ENCODE results near the gene CD59.
"Not testable (repeated sequence)": the region's sequence is repeated elsewhere in the genome, so short reads cannot be mapped to it uniquely, and the experiment has no call there.

The CD59 gene

GRCh38 chr11:33713151-33713855 lies 22.9 kb downstream of the CD59 start:
- no peak for DNase-seq (ENCODE audit: low read depth)

GRCh38 chr11:33712436-33712835 lies 23.8 kb downstream of the CD59 start:
- no peak for DNase-seq (ENCODE audit: low read depth)

- DNase-seq (ENCODE audit: low read depth), result no peak
Observed at GRCh38 chr11:33709466-33709865, 26.8 kb downstream of the CD59 start.

GRCh38 chr11:33708985-33709384 lies 27.2 kb downstream of the CD59 start:
- no peak for DNase-seq (ENCODE audit: low read depth)

GRCh38 chr11:33707831-33708230 lies 28.4 kb downstream of the CD59 start:
- not testable (repeated sequence) for DNase-seq (ENCODE audit: low read depth)

- no peak for DNase-seq (ENCODE audit: low read depth)
Observed at GRCh38 chr11:33706966-33707365, 29.3 kb downstream of the CD59 start.

- DNase-seq (ENCODE audit: low read depth), result no peak
Observed at GRCh38 chr11:33706546-33706945, 29.7 kb downstream of the CD59 start.

GRCh38 chr11:33704240-33705002 lies 31.8 kb downstream of the CD59 start:
- DNase-seq (ENCODE audit: low read depth), result no peak

GRCh38 chr11:33703788-33704187 lies 32.4 kb downstream of the CD59 start:
- DNase-seq (ENCODE audit: low read depth), result no peak

- no peak for DNase-seq (ENCODE audit: low read depth)
Observed at GRCh38 chr11:33703234-33703633, 33.0 kb downstream of the CD59 start.

- no peak for DNase-seq (ENCODE audit: low read depth)
Observed at GRCh38 chr11:33701302-33702230, 34.7 kb downstream of the CD59 start.

- peak; percentile 80 for DNase-seq (ENCODE audit: low read depth)
Observed at GRCh38 chr11:33700502-33701271, 35.5 kb downstream of the CD59 start, which contains the start of gene C11orf91. Gene C11orf91 (minus strand): TSS chr11:33700826. CDS start chr11:33700740, 86 bp downstream.

GRCh38 chr11:33700063-33700501 lies 36.1 kb downstream of the CD59 start:
- DNase-seq (ENCODE audit: low read depth), result no peak

GRCh38 chr11:33699515-33700062 lies 36.6 kb downstream of the CD59 start:
- DNase-seq (ENCODE audit: low read depth), result no peak

- no peak for DNase-seq (ENCODE audit: low read depth)
Observed at GRCh38 chr11:33698921-33699320, 37.3 kb downstream of the CD59 start.

GRCh38 chr11:33697997-33698396 lies 38.2 kb downstream of the CD59 start:
- DNase-seq (ENCODE audit: low read depth), result no peak

- no peak for DNase-seq (ENCODE audit: low read depth)
Observed at GRCh38 chr11:33696931-33697638, 39.1 kb downstream of the CD59 start.

GRCh38 chr11:33696411-33696810 lies 39.8 kb downstream of the CD59 start:
- DNase-seq (ENCODE audit: low read depth), result no peak

GRCh38 chr11:33695051-33695566 lies 41.1 kb downstream of the CD59 start:
- DNase-seq (ENCODE audit: low read depth), result no peak

- no peak for DNase-seq (ENCODE audit: low read depth)
Observed at GRCh38 chr11:33694346-33695050, 41.7 kb downstream of the CD59 start.

Data from CMK (cell line).